Panc1 (cell line): ENCODE measurements around the gene LMAN1. TPM values are rescaled to one million over a fixed set of nuclear protein-coding genes. Genes with fewer than 3 reads are reported as not detected.

Experiments
- ATAC-seq: fragments of 200-7000 bp; cut with Tn5 transposase; 2 replicates; pipeline ENCODE4 v1.9.1; 2020; ENCODE audit warnings: mild to moderate bottlenecking, moderate library complexity
- BruUV-seq: library from RNA; stranded (reverse); fragments of 400-500 nt; replicated peaks from 2 replicates; lab custom pipeline; 2021; lab: Mats Ljungman, UMichigan
- CTCF ChIA-PET: fragments of 300-600 bp; sonication (Branson Sonifier 250); formaldehyde crosslinking; loops from one replicate; lab custom pipeline; 2022; ENCODE audit warnings: antibody characterized with exemption; lab: Charles Lee
- POLR2A ChIA-PET: fragments of 300-600 bp; sonication (Branson Sonifier 250); formaldehyde crosslinking; loops from one replicate; lab custom pipeline; 2022; ENCODE audit warnings: antibody characterized with exemption; lab: Charles Lee
- DNase-seq: peaks from one replicate; pipeline ENCODE4 v3.0.0-alpha.2; 2010; ENCODE audit warnings: low read depth, low spot score
- H3K27ac ChIP-seq: 2 replicates; pipeline ENCODE4 v1.5.1; 2011; ENCODE audit warnings: mild to moderate bottlenecking, low read length, inconsistent platforms
- H3K27me3 ChIP-seq: fragments of 200-500 bp; sonication (Bioruptor generic); 2 replicates; pipeline ENCODE4 v1.6.0; 2014; ENCODE audit warnings: low read length, inconsistent platforms; ENCODE audit not compliant: control insufficient read depth, insufficient read depth
- H3K36me3 ChIP-seq: fragments of 200-500 bp; sonication (Bioruptor generic); 2 replicates; pipeline ENCODE4 v1.5.1; 2014; ENCODE audit warnings: inconsistent platforms, mild to moderate bottlenecking, low read length, moderate library complexity; ENCODE audit not compliant: control insufficient read depth, insufficient read depth
- H3K4me1 ChIP-seq: 2 replicates; pipeline ENCODE4 v1.5.1; 2011; ENCODE audit warnings: inconsistent platforms, mild to moderate bottlenecking, low read length, moderate library complexity; ENCODE audit not compliant: control insufficient read depth, insufficient read depth
- H3K4me3 ChIP-seq, 2 experiments: 2 replicates each; pipeline ENCODE4 v1.5.1; 2011 to 2012; ENCODE audit warnings: low read depth in 2 of 2, low read length in 2 of 2, mild to moderate bottlenecking in 2 of 2, inconsistent platforms in 1 of 2, moderate library complexity in 1 of 2
- H3K9me3 ChIP-seq: fragments of 200-500 bp; sonication (Bioruptor generic); 2 replicates; pipeline ENCODE4 v1.5.1; 2014; ENCODE audit warnings: low read depth, mild to moderate bottlenecking, inconsistent platforms, low read length, moderate library complexity; ENCODE audit not compliant: control insufficient read depth, insufficient read depth
- CTCF ChIP-seq: fragments of 450-650 bp; IDR thresholded peaks from 2 replicates; pipeline ENCODE4 v1.5.1; 2017; ENCODE audit warnings: mild to moderate bottlenecking
- POLR2AphosphoS5 ChIP-seq: IDR thresholded peaks from 2 replicates; pipeline ENCODE4 v1.6.1; 2012; ENCODE audit warnings: mild to moderate bottlenecking, low read depth, low read length, moderate library complexity
- REST ChIP-seq, 2 experiments: IDR thresholded peaks; 2 replicates each; pipeline ENCODE4 v1.6.1; 2011 to 2012; ENCODE audit warnings: low read depth in 2 of 2, control low read depth in 1 of 2, low read length in 1 of 2, mild to moderate bottlenecking in 1 of 2, moderate library complexity in 1 of 2; ENCODE audit not compliant: insufficient read depth in 1 of 2
- SIN3A ChIP-seq: IDR thresholded peaks from 2 replicates; pipeline ENCODE4 v1.6.1; 2012; ENCODE audit warnings: low read depth, mild to moderate bottlenecking, low read length, moderate library complexity, borderline replicate concordance; ENCODE audit not compliant: insufficient read depth
- TCF7L2 ChIP-seq: IDR thresholded peaks from 2 replicates; pipeline ENCODE4 v1.6.1; 2011; ENCODE audit warnings: mild to moderate bottlenecking, low read depth, low read length, inconsistent platforms
- in situ Hi-C: cut with HindIII; loops from 2 replicates; pipeline ENCODE4 v1.10.0; 2016; ENCODE audit warnings: low sequenced_read_pairs, low pct_unique_long_range_greater_than_20kb
- intact Hi-C: fragments of 100-400 bp; cut with micrococcal nuclease; formaldehyde crosslinking; loops from one replicate; pipeline ENCODE4 v1.10.0; 2022; ENCODE audit not compliant: unreplicated experiment
- total RNA-seq: library from RNA; stranded (reverse); gene quantifications from one replicate; pipeline ENCODE4 v1.2.1, GENCODE V29; 2021; ENCODE audit not compliant: unreplicated experiment

Gene LMAN1
- total RNA-seq, 1 experiment from 2014 or later, result 60.8 TPM

- DNase-seq, result no peak
- Histone ChIP-seq H3K4me3 (no peak overlapping the region), H3K36me3 (peaks cover 21% of the 10 kb centered on the region), H3K27ac (no peak overlapping the region), H3K9me3 (no peaks in the 10 kb centered on the region), H3K4me1 (no peaks in the 10 kb centered on the region), H3K27me3 (no peaks in the 10 kb centered on the region)
- TF ChIP-seq SIN3A (no peak), TCF7L2 (no peak), CTCF (no peak), POLR2AphosphoS5 (no peak), REST (IDR thresholded peaks at IDR 0.05; ENCODE audit: insufficient read depth in 1 of 2, low read depth in 2 of 2, low read length in 1 of 2) (no peak)
- in situ Hi-C loops, result no loop called here
- ChIA-PET CTCF (interaction anchor here (0.6 kb wide), 1 partner anchor 38 kb away, joined by 3 read pairs; no protein-coding TSS in a partner anchor), POLR2A (no interaction called here)
- no peak for ATAC-seq
- BruUV-seq, result no TSS peak
- intact Hi-C loops, result no loop called here
Observed at GRCh38 chr18:59345556-59345955, 13.5 kb downstream of the LMAN1 start.

GRCh38 chr18:59344996-59345395, 14.1 kb downstream of the LMAN1 start:
- intact Hi-C loops, result no loop called here
- DNase-seq, result no peak
- Histone ChIP-seq H3K4me1 (no peaks in the 10 kb centered on the region), H3K36me3 (peaks cover 21% of the 10 kb centered on the region), H3K4me3 (no peak overlapping the region), H3K27ac (no peak overlapping the region), H3K27me3 (no peaks in the 10 kb centered on the region), H3K9me3 (no peaks in the 10 kb centered on the region)
- ChIA-PET POLR2A (no interaction called here), CTCF (no interaction called here)
- in situ Hi-C loops, result no loop called here
- TF ChIP-seq TCF7L2 (no peak), REST (IDR thresholded peaks at IDR 0.05; ENCODE audit: insufficient read depth in 1 of 2, low read depth in 2 of 2, low read length in 1 of 2) (no peak), SIN3A (no peak), POLR2AphosphoS5 (no peak), CTCF (no peak)
- no peak for ATAC-seq
- BruUV-seq, result no TSS peak
